Mucosa of rectum (tissue), 2 donors: ENCODE results near the gene PAX9.

ENCODE experiments used
- H3K27ac ChIP-seq, 2 donors: one replicate each; pipeline ENCODE4 v1.7.0; 2013; ENCODE audit warnings: inconsistent platforms in 2 of 2, low read depth in 2 of 2, low read length in 2 of 2
- H3K27me3 ChIP-seq, 2 donors: one replicate each; pipeline ENCODE4 v1.7.0; 2013; ENCODE audit warnings: low read length in 2 of 2; ENCODE audit not compliant: control insufficient read depth in 2 of 2, insufficient read depth in 2 of 2
- H3K36me3 ChIP-seq, 2 donors: one replicate each; pipeline ENCODE4 v1.7.0; 2013; ENCODE audit warnings: low read length in 2 of 2; ENCODE audit not compliant: control insufficient read depth in 2 of 2, insufficient read depth in 2 of 2
- H3K4me1 ChIP-seq, 2 donors: one replicate each; pipeline ENCODE4 v1.7.0; 2013; ENCODE audit warnings: low read length in 2 of 2, mild to moderate bottlenecking in 1 of 2; ENCODE audit not compliant: control insufficient read depth in 2 of 2, insufficient read depth in 2 of 2
- H3K4me3 ChIP-seq, 2 donors: one replicate each; pipeline ENCODE4 v1.7.0; 2013; ENCODE audit warnings: low read length in 2 of 2
- H3K9ac ChIP-seq, 2 donors: one replicate each; pipeline ENCODE4 v1.7.0; 2013; ENCODE audit warnings: low read length in 2 of 2, low read depth in 1 of 2, mild to moderate bottlenecking in 1 of 2
- H3K9me3 ChIP-seq, 2 donors: one replicate each; pipeline ENCODE4 v1.7.0; 2013; ENCODE audit warnings: low read length in 2 of 2; ENCODE audit not compliant: control insufficient read depth in 2 of 2
- donor health status: healthy.
- donor health status: Normal muscosa, but diverticular disease.

Gene PAX9

GRCh38 chr14:36724162-36724561, 62.5 kb downstream of the PAX9 start:
- Histone ChIP-seq H3K27me3 (no peaks in the 10 kb centered on the region), H3K27ac (no peak overlapping the region)

DNA sequence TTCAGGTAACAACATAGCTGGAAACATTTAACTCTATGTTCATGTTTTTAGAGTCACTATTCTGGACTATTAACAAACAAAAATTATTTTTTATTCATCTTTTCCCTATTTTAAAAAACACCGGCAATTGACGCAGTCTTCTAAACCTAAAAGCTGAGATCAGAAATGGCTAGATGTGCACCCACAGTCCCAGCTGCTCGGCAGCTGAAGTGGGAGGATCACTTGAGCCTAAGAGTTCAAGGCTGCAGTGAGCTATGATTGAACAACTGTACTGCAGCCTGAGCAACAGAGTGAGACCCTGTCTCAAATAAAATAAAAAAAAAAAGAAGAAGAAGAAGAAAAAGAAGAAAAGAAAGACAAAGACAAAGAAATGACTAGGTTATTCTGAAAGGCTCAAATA, 64.5 kb downstream of the PAX9 start:
- H3K27ac ChIP-seq: no peak overlapping the region
- no peaks in the 10 kb centered on the region for H3K36me3 ChIP-seq
- H3K4me3 ChIP-seq: no peak overlapping the region
- H3K9me3 ChIP-seq: no peaks in the 10 kb centered on the region
- H3K27me3 ChIP-seq: no peaks in the 10 kb centered on the region
- H3K4me1 ChIP-seq: no peaks in the 10 kb centered on the region
- no peak overlapping the region for H3K9ac ChIP-seq

More at GRCh38 chr14:36724162-36724561, 62.5 kb downstream of the PAX9 start:
- Histone ChIP-seq H3K4me1 (no peaks in the 10 kb centered on the region), H3K9ac (no peak overlapping the region), H3K36me3 (no peaks in the 10 kb centered on the region), H3K9me3 (no peaks in the 10 kb centered on the region), H3K4me3 (no peak overlapping the region)
